Mesenchymal stem cell (in vitro differentiated cells and primary cell): ENCODE data around the gene MRTFA.
"Not testable (repeated sequence)": the region's sequence is repeated elsewhere in the genome, so short reads cannot be mapped to it uniquely, and the experiment has no call there.

ENCODE experiments used
- DNase-seq: peaks from one replicate; pipeline ENCODE4 v3.0.0-alpha.2; 2013
- H2AFZ ChIP-seq: one replicate; pipeline ENCODE4 v1.6.1; 2013; ENCODE audit warnings: low read depth, mild to moderate bottlenecking, control low read depth, inconsistent platforms, low read length, moderate library complexity
- H2AK5ac ChIP-seq: 2 replicates; pipeline ENCODE4 v1.6.1; 2013; ENCODE audit warnings: low read length, moderate library complexity, mild to moderate bottlenecking, inconsistent platforms; ENCODE audit not compliant: severe bottlenecking
- H2BK120ac ChIP-seq: one replicate; pipeline ENCODE4 v1.6.1; 2013; ENCODE audit warnings: low read depth, mild to moderate bottlenecking, inconsistent platforms, low read length, moderate library complexity
- H2BK12ac ChIP-seq, 2 experiments: one replicate each; pipeline ENCODE4 v1.6.1; 2013; ENCODE audit warnings: inconsistent platforms in 2 of 2, low read length in 2 of 2, mild to moderate bottlenecking in 2 of 2, moderate library complexity in 2 of 2, control low read depth in 1 of 2
- H2BK15ac ChIP-seq: one replicate; pipeline ENCODE4 v1.6.1; 2013; ENCODE audit warnings: mild to moderate bottlenecking, low read depth, inconsistent platforms; ENCODE audit not compliant: poor library complexity, severe bottlenecking
- H2BK5ac ChIP-seq: 2 replicates; pipeline ENCODE4 v1.6.1; 2013; ENCODE audit warnings: low read depth, mild to moderate bottlenecking, low read length, control low read depth, inconsistent platforms; ENCODE audit not compliant: poor library complexity, severe bottlenecking
- H3K14ac ChIP-seq, 2 experiments: one replicate each; pipeline ENCODE4 v1.6.1; 2013; ENCODE audit warnings: inconsistent platforms in 2 of 2, low read length in 2 of 2, control low read depth in 1 of 2, mild to moderate bottlenecking in 1 of 2, moderate library complexity in 1 of 2
- H3K18ac ChIP-seq, 2 experiments: one replicate each; pipeline ENCODE4 v1.6.1; 2013; ENCODE audit warnings: inconsistent platforms in 2 of 2, low read length in 2 of 2, control low read depth in 1 of 2, low read depth in 1 of 2, mild to moderate bottlenecking in 1 of 2
- H3K23ac ChIP-seq, 2 experiments: one replicate each; pipeline ENCODE4 v1.6.1; 2013; ENCODE audit warnings: inconsistent platforms in 2 of 2, low read length in 2 of 2, mild to moderate bottlenecking in 2 of 2, moderate library complexity in 2 of 2, control low read depth in 1 of 2
- H3K27ac ChIP-seq: 2 replicates; pipeline ENCODE4 v1.5.1; 2013; ENCODE audit warnings: mild to moderate bottlenecking, moderate library complexity, low read length, control low read depth, inconsistent platforms; ENCODE audit not compliant: poor library complexity, severe bottlenecking
- H3K27me3 ChIP-seq, 2 experiments: 2 replicates each; pipeline versions ENCODE4 v1.6.1 to v1.7.0; 2013; ENCODE audit warnings: low read length in 2 of 2, mild to moderate bottlenecking in 2 of 2, moderate library complexity in 2 of 2, control low read depth in 1 of 2, inconsistent platforms in 1 of 2; ENCODE audit not compliant: control insufficient read depth in 1 of 2, insufficient read depth in 1 of 2
- H3K36me3 ChIP-seq, 2 experiments: 2 replicates each; pipeline versions ENCODE4 v1.6.1 to v1.7.0; 2013; ENCODE audit warnings: low read length in 2 of 2, control low read depth in 1 of 2, inconsistent platforms in 1 of 2, low read depth in 1 of 2, mild to moderate bottlenecking in 1 of 2; ENCODE audit not compliant: insufficient read depth in 2 of 2, control insufficient read depth in 1 of 2
- H3K4ac ChIP-seq, 2 experiments: one replicate each; pipeline ENCODE4 v1.6.1; 2013; ENCODE audit warnings: inconsistent platforms in 2 of 2, low read length in 2 of 2, mild to moderate bottlenecking in 2 of 2, moderate library complexity in 2 of 2, control low read depth in 1 of 2, low read depth in 1 of 2
- H3K4me1 ChIP-seq: 2 replicates; pipeline ENCODE4 v1.6.1; 2013; ENCODE audit warnings: low read depth, low read length, control low read depth; ENCODE audit not compliant: control insufficient read depth, insufficient read depth
- H3K4me2 ChIP-seq: 2 replicates; pipeline ENCODE4 v1.6.1; 2013; ENCODE audit warnings: low read length, mild to moderate bottlenecking, inconsistent platforms; ENCODE audit not compliant: poor library complexity, severe bottlenecking
- H3K4me3 ChIP-seq, 2 experiments: 2 replicates each; pipeline versions ENCODE4 v1.5.1 to v1.7.0; 2013; ENCODE audit warnings: low read length in 2 of 2, mild to moderate bottlenecking in 2 of 2, control low read depth in 1 of 2, low read depth in 1 of 2; ENCODE audit not compliant: insufficient read depth in 1 of 2
- H3K79me1 ChIP-seq: replicated peaks from 2 replicates; pipeline ENCODE4 v1.6.1; 2013; ENCODE audit warnings: mild to moderate bottlenecking, control low read depth, low read length, inconsistent platforms; ENCODE audit not compliant: poor library complexity, severe bottlenecking
- H3K9ac ChIP-seq: 2 replicates; pipeline ENCODE4 v1.7.0; 2013; ENCODE audit warnings: mild to moderate bottlenecking, low read length, moderate library complexity
- H3K9me3 ChIP-seq: 2 replicates; pipeline ENCODE4 v1.7.0; 2013; ENCODE audit warnings: mild to moderate bottlenecking, low read length; ENCODE audit not compliant: control insufficient read depth
- H4K8ac ChIP-seq: one replicate; pipeline ENCODE4 v1.6.1; 2013; ENCODE audit warnings: inconsistent platforms, mild to moderate bottlenecking, low read length, moderate library complexity
- H4K91ac ChIP-seq: one replicate; pipeline ENCODE4 v1.6.1; 2013; ENCODE audit warnings: mild to moderate bottlenecking, low read length, inconsistent platforms
- WGBS: methylation state at CpG from one replicate; pipeline ENCODE4 v1.1.7; 2013; ENCODE audit warnings: mixed read lengths; 5-methylcytosine and 5-hydroxymethylcytosine counted together

The MRTFA gene

GRCh38 chr22:40500465-40500786 lies 136.1 kb downstream of the MRTFA start:
- H3K14ac ChIP-seq, H3K9ac ChIP-seq, H2BK120ac ChIP-seq, DNase-seq, H3K23ac ChIP-seq, H3K9me3 ChIP-seq, H2AFZ ChIP-seq, H3K27ac ChIP-seq, H3K4me3 ChIP-seq, H2BK15ac ChIP-seq, H2BK5ac ChIP-seq, H3K36me3 ChIP-seq, H4K91ac ChIP-seq, H3K79me1 ChIP-seq, H3K4me2 ChIP-seq, H4K8ac ChIP-seq, H3K27me3 ChIP-seq, H2BK12ac ChIP-seq, H3K4ac ChIP-seq, H3K4me1 ChIP-seq, H2AK5ac ChIP-seq: not testable (repeated sequence)
- peak overlapping the region in 1 of 2 experiments; percentile 62 for H3K18ac ChIP-seq
- 29% methylated on average over 3 of the region's 5 CpGs for WGBS

DNA sequence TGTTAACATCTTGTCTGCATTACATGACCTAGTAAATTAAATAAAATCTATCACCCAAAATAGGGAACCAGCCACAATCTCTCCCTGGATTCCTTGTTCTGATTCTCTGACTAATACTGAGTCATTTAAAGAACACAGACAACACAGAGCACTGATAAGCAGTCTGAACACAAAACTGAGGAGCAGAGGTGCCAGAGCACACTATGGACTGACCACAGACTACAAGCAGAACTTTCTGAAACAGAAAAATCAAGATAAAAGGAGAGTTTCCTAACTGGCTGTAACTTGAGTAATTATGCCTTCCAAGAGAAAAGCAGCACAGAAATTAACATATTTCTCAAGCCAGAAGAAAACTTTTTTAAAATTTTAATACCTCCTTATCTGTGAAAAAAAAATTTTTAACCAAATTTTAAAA lies 137.3 kb downstream of the MRTFA start:
- Histone ChIP-seq H2AFZ (no peak overlapping the region), H2BK12ac (no peak overlapping the region), H3K36me3 (no peaks in the 10 kb centered on the region), H3K4me2 (no peak overlapping the region), H3K4me1 (peaks cover 8% of the 10 kb centered on the region), H3K18ac (no peak overlapping the region), H3K27ac (peak overlapping the region; percentile 77), H2AK5ac (no peak overlapping the region), H3K79me1 (peaks cover 11% of the 10 kb centered on the region), H3K9me3 (no peaks in the 10 kb centered on the region), H3K9ac (peak overlapping the region; percentile 69), H3K23ac (no peak overlapping the region), H3K4me3 (no peak overlapping the region), H3K4ac (no peak overlapping the region), H3K14ac (no peak overlapping the region), H3K27me3 (no peaks in the 10 kb centered on the region), H4K91ac (no peak overlapping the region), H2BK120ac (no peak overlapping the region), H4K8ac (no peak overlapping the region), H2BK5ac (no peak overlapping the region), H2BK15ac (no peak overlapping the region)
- DNase-seq = peak; percentile 98

GRCh38 chr22:40498420-40499208 lies 137.9 kb downstream of the MRTFA start:
- Histone ChIP-seq H2AK5ac (no peak overlapping the region), H3K36me3 (no peaks in the 10 kb centered on the region), H3K4me1 (peaks cover 8% of the 10 kb centered on the region), H2BK120ac (no peak overlapping the region), H3K27me3 (no peaks in the 10 kb centered on the region), H3K27ac (peak overlapping the region; percentile 77), H3K23ac (no peak overlapping the region), H2BK12ac (no peak overlapping the region), H3K4me3 (peak overlapping the region in 1 of 2 experiments; percentile 38), H2AFZ (no peak overlapping the region), H3K9ac (peak overlapping the region; percentile 69), H3K4me2 (peak overlapping the region; percentile 42), H3K9me3 (no peaks in the 10 kb centered on the region), H3K18ac (peak overlapping the region; percentile 25 to 62), H3K79me1 (peaks cover 13% of the 10 kb centered on the region), H2BK15ac (no peak overlapping the region), H3K4ac (no peak overlapping the region), H2BK5ac (no peak overlapping the region), H4K91ac (no peak overlapping the region), H4K8ac (no peak overlapping the region), H3K14ac (no peak overlapping the region)
- peak; percentile 94 for DNase-seq
- 7% methylated on average over 3 of the region's 6 CpGs for WGBS

DNA sequence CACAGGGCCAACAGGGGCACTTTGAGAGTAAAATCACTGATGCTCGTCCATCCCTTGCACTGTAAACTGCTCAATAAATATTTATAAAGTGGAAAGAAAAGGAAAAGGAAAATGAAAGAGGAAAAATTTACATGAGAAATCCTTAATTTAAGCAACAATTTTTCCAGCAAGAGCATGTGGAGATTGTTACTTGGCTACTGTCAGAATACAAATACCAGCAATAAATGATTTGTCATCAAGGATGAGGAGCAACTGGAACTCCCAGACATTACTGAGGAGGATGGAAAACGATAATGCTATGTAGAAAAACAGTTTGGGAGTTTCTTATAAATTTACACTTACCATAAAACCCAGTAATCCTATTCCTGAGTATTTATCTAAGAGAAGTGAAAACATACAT lies 143.1 kb downstream of the MRTFA start:
- Histone ChIP-seq H4K91ac (no peak overlapping the region), H2BK15ac (no peak overlapping the region), H3K23ac (no peak overlapping the region), H3K36me3 (no peaks in the 10 kb centered on the region), H3K27me3 (no peaks in the 10 kb centered on the region), H3K4ac (no peak overlapping the region), H3K9me3 (no peaks in the 10 kb centered on the region), H3K4me3 (no peak overlapping the region), H3K18ac (no peak overlapping the region), H3K27ac (no peak overlapping the region), H2AFZ (no peak overlapping the region), H3K14ac (no peak overlapping the region), H3K79me1 (peaks cover 25% of the 10 kb centered on the region), H3K4me2 (no peak overlapping the region), H4K8ac (no peak overlapping the region), H2AK5ac (no peak overlapping the region), H3K9ac (no peak overlapping the region), H3K4me1 (peaks cover 7% of the 10 kb centered on the region), H2BK12ac (no peak overlapping the region), H2BK120ac (no peak overlapping the region), H2BK5ac (no peak overlapping the region)
- WGBS = no CpG with 5 or more reads among the region's 2 CpGs
- no peak for DNase-seq
